PC-3 (cell line): ENCODE measurements around the gene GAREM2.

Source experiments
- CTCF ChIP-seq: fragments of 300-600 bp; sonication (generic); conservative IDR thresholded peaks from 2 replicates; pipeline ENCODE4 v1.5.1; 2017; ENCODE audit warnings: antibody characterized with exemption, low read depth, mild to moderate bottlenecking, low read length
- EZH2 ChIP-seq: fragments of 300-600 bp; sonication (generic); IDR thresholded peaks from one replicate; pipeline ENCODE4 v1.6.1; 2017; ENCODE audit warnings: antibody characterized with exemption, mild to moderate bottlenecking, low read length; ENCODE audit not compliant: unreplicated experiment
- EZH2phosphoT487 ChIP-seq: fragments of 300-600 bp; sonication (generic); IDR thresholded peaks from 2 replicates; pipeline ENCODE4 v1.6.1; 2018; ENCODE audit warnings: mild to moderate bottlenecking, antibody characterized with exemption, low read length, borderline replicate concordance

- TF ChIP-seq EZH2 (no peak), EZH2phosphoT487 (no peak), CTCF (no peak)
Measured at GRCh38 chr2:26130763-26131162, 42.1 kb upstream of the GAREM2 start.
